Lung (tissue), 12 donors: Measurements from ENCODE around the gene SON. TPM values are rescaled to one million over a fixed set of nuclear protein-coding genes. Genes with fewer than 3 reads are reported as not detected.

Experiments
- ATAC-seq: fragments of 200-7000 bp; cut with Tn5 transposase; one replicate; pipeline ENCODE4 v1.9.1; 2020; ENCODE audit warnings: moderate number of reproducible peaks; ENCODE audit not compliant: insufficient read depth, low FRiP score
- DNase-seq, 3 donors: peaks; one replicate each; pipeline ENCODE4 v3.0.0-alpha.2; 2013 to 2017
- H3K27ac ChIP-seq, 2 donors: one replicate each; pipeline ENCODE4 v1.5.1; 2013; ENCODE audit warnings: mild to moderate bottlenecking in 2 of 2, moderate library complexity in 2 of 2, control low read depth in 1 of 2, inconsistent platforms in 1 of 2, low read depth in 1 of 2, low read length in 1 of 2
- H3K27me3 ChIP-seq, 3 donors: one replicate each; pipeline ENCODE4 v1.5.1; 2013; ENCODE audit warnings: low read length in 2 of 3; ENCODE audit not compliant: control insufficient read depth in 3 of 3, insufficient read depth in 3 of 3
- H3K36me3 ChIP-seq, 4 donors: one replicate each; pipeline ENCODE4 v1.5.1; 2013; ENCODE audit warnings: low read length in 4 of 4, mild to moderate bottlenecking in 1 of 4, moderate library complexity in 1 of 4; ENCODE audit not compliant: control insufficient read depth in 4 of 4, insufficient read depth in 4 of 4
- H3K4me1 ChIP-seq, 5 donors: one replicate each; pipeline ENCODE4 v1.5.1; 2013; ENCODE audit warnings: low read length in 5 of 5, mild to moderate bottlenecking in 2 of 5, moderate library complexity in 1 of 5; ENCODE audit not compliant: control insufficient read depth in 5 of 5, insufficient read depth in 5 of 5
- H3K4me3 ChIP-seq: one replicate; pipeline ENCODE4 v1.5.1; 2013; ENCODE audit warnings: mild to moderate bottlenecking, control low read depth, moderate library complexity
- H3K9ac ChIP-seq, 2 donors: one replicate each; pipeline ENCODE4 v1.5.1; 2013; ENCODE audit warnings: low read length in 2 of 2, control low read depth in 1 of 2; ENCODE audit not compliant: insufficient read depth in 1 of 2
- H3K9me3 ChIP-seq, 4 donors: one replicate each; pipeline ENCODE4 v1.5.1; 2013; ENCODE audit warnings: low read length in 3 of 4, mild to moderate bottlenecking in 1 of 4, moderate library complexity in 1 of 4; ENCODE audit not compliant: control insufficient read depth in 4 of 4, insufficient read depth in 3 of 4
- WGBS, 2 donors: extraction: QIAGEN DNeasy Blood & Tissue Kit; methylation state at CpG; one replicate each; pipeline ENCODE4 v1.1.7; 2013; 5-methylcytosine and 5-hydroxymethylcytosine counted together
- polyA plus RNA-seq, 2 donors: library from polyadenylated mRNA; stranded (reverse); fragments of 200-250 nt; gene quantifications; one replicate each; pipeline ENCODE4 v1.2.1, GENCODE V29; 2013
- total RNA-seq, 2 donors: library from RNA; depleted of rRNA in 1 of 2; stranded (reverse); fragments of >200 nt in 1 of 2; gene quantifications; one replicate each; pipeline ENCODE4 v1.2.1, GENCODE V29; 2014 to 2021
- TF ChIP-seq, protein P1 (sequence below): IDR thresholded peaks from 2 replicates; pipeline ENCODE4 v1.5.1; 2012; ENCODE audit warnings: mild to moderate bottlenecking; ENCODE audit errors: control extremely low read depth, extremely low read depth
- donor health status: control.
- donor health status: control.
- donor health status: Bipolar disorder and iron deficiency.
- donor health status: healthy.
- donor health status: DM: yes; HTN: yes; CAD: no.

Gene SON
- total and polyA plus RNA-seq, 4 donors: 100 to 393 (median 192) TPM

DNA sequence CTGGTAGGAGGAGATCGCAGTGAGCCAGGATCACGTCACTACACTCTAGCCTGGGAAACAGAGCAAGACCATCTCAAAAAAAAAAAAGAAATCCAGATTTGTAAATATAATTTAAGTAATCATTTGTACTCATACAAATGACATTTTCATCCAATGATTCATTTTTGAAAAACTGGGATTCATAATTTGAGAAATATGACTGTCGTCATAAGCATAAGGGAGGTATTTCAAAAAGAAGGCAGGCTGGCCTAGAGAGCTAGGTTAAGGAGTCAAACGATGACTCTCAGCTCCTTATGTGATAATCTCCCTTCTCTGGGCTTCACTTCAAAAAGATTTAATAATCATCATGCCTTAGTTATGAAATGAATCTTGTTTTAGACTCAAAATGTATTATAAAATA is 3.2 kb upstream of the SON start:
- Histone ChIP-seq H3K4me3 (no peak overlapping the region), H3K36me3 (peaks cover 6 to 25% (median 11%) of the 10 kb centered on the region in 4 donors), H3K4me1 (peaks cover 0 to 13% (median 6%) of the 10 kb centered on the region in 5 donors), H3K27ac (no peak overlapping the region), H3K9ac (no peak overlapping the region), H3K9me3 (no peaks in the 10 kb centered on the region), H3K27me3 (no peaks in the 10 kb centered on the region)
- no peak for ATAC-seq
- 84 to 87% methylated on average over 4 of the region's 4 CpGs for WGBS, 2 donors
- DNase-seq: no peak
- TF ChIP-seq, protein P1, sequence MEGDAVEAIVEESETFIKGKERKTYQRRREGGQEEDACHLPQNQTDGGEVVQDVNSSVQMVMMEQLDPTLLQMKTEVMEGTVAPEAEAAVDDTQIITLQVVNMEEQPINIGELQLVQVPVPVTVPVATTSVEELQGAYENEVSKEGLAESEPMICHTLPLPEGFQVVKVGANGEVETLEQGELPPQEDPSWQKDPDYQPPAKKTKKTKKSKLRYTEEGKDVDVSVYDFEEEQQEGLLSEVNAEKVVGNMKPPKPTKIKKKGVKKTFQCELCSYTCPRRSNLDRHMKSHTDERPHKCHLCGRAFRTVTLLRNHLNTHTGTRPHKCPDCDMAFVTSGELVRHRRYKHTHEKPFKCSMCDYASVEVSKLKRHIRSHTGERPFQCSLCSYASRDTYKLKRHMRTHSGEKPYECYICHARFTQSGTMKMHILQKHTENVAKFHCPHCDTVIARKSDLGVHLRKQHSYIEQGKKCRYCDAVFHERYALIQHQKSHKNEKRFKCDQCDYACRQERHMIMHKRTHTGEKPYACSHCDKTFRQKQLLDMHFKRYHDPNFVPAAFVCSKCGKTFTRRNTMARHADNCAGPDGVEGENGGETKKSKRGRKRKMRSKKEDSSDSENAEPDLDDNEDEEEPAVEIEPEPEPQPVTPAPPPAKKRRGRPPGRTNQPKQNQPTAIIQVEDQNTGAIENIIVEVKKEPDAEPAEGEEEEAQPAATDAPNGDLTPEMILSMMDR: no peak

GRCh38 chr21:33540711-33541104 is 2.1 kb upstream of the SON start:
- TF ChIP-seq, protein P1: no peak
- H3K9me3 ChIP-seq: no peaks in the 10 kb centered on the region
- WGBS, 2 donors: 72 to 74% methylated on average over 3 of the region's 3 CpGs
- ATAC-seq: no peak
- no peak overlapping the region for H3K27ac ChIP-seq
- peaks cover 5 to 25% (median 9%) of the 10 kb centered on the region in 4 donors for H3K36me3 ChIP-seq
- H3K4me3 ChIP-seq: no peak overlapping the region
- H3K9ac ChIP-seq: peak overlapping the region in 1 of 2 donors; percentile 53
- peaks cover 0 to 23% (median 6%) of the 10 kb centered on the region in 5 donors for H3K4me1 ChIP-seq
- H3K27me3 ChIP-seq: no peaks in the 10 kb centered on the region
- no peak for DNase-seq

DNA sequence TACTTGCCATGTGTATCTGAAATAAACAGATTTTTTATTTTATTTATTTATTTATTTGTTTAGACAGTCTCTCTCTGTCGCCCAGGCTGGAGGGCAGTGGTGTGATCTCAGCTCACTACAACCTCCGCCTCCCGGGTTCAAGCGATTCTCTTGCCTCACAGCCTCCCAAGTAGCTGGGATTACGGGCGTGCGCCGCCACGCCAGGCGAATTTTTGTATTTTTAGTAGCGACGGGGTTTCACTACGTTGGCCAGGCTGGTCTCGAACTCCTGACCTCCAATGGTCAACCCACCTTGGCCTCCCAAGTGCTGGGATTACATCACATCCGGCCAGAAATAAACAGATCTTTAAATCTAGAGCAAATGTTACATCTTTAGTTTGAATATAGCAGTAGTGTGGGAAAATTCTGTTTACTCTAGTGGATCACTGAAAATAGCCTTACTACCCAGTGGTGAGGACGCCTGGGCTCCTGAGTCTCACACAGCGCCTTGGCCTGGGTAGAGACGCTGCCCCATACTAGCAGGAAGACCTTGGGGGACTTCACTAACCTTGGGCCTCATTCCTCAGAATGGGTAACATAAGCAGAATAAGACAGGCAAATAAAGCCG is 1.6 kb upstream of the SON start:
- Histone ChIP-seq H3K36me3 (peaks cover 4 to 23% (median 9%) of the 10 kb centered on the region in 4 donors), H3K4me3 (peak overlapping the region; percentile 74), H3K27ac (peak overlapping the region; percentile 83 to 99), H3K9ac (peak overlapping the region; percentile 98 to 100), H3K4me1 (peaks cover 0 to 24% (median 6%) of the 10 kb centered on the region in 5 donors), H3K9me3 (no peaks in the 10 kb centered on the region), H3K27me3 (no peaks in the 10 kb centered on the region)
- TF ChIP-seq, protein P1: no peak
- ATAC-seq (no peak), DNase-seq (peak in 2 of 3 donors; percentile 32 to 45)
- 47% methylated on average over 19 of the region's 19 CpGs for WGBS, 2 donors
